GM21360 (cell line): ENCODE data around the gene BTBD9.
A peak's percentile ranks its signal among the peaks of the same experiment; 100 is the strongest.

Experiments
- ATAC-seq: cut with Tn5 transposase; IDR thresholded peaks from one replicate; pipeline ENCODE4 v1.9.1; 2021; ENCODE audit warnings: mild to moderate bottlenecking, moderate library complexity; ENCODE audit not compliant: unreplicated experiment

BTBD9 gene

GRCh38 chr6:38310061-38310460 lies 329.7 kb downstream of the BTBD9 start:
- ATAC-seq, result no peak

DNA sequence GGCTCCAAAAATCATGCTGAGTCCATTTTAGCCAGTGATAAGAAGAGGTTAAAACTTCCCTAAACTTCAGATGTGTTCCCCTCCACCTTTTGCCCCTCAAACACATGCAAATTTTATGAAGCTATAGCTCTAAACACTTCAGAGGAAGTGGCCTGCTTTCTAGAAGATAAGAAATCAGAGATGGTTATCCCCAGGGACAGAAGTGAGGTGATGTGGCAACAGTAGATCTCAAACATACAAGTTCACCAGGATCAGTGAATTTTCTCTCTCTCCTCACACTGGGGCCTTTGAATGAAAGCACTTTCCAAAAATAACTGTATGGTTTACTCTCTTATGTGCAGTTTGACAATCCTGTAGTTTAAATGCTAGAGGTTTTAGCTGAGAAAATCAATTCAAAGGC lies 332.0 kb downstream of the BTBD9 start:
- peak; percentile 59 for ATAC-seq

- peak; percentile 47 for ATAC-seq
These were observed 332.8 kb downstream of the BTBD9 start for GRCh38 chr6:38306931-38307330.

DNA sequence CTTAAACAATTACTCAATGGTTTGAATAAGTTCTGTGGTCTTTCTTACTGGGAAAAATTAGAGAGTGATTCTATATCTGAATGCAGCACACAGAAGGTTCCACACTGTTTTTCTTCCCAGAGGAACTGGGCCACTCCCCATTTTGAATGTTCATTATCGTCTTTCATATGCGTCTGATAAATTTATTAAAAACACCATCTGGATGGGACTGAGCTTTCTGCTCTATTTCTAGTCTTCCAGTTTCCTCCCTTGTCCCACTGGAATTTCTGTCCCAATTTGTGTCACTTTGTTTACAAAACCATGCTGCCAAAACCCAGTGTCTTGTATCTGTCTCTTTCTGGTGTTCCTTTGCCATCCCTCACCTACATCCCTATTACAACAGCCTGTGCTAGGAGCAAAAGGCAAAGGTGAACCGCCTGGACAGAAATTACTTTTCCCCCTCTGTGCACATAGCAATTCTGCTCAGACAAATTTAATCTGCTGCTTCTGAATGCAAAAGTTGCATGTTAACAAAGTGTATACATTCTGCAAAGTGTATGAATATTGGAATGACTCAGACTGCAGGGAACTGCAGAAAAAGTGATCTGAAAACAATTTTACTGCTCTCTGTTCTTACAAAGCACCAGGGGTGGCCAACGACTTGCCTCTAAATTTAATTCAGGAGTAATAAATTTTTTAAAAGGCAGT lies 333.6 kb downstream of the BTBD9 start:
- ATAC-seq, result peak; percentile 67

- ATAC-seq, result no peak
These were observed 336.9 kb downstream of the BTBD9 start for GRCh38 chr6:38302838-38303237.

- no peak for ATAC-seq
These were observed 337.6 kb downstream of the BTBD9 start for GRCh38 chr6:38302081-38302480.

DNA sequence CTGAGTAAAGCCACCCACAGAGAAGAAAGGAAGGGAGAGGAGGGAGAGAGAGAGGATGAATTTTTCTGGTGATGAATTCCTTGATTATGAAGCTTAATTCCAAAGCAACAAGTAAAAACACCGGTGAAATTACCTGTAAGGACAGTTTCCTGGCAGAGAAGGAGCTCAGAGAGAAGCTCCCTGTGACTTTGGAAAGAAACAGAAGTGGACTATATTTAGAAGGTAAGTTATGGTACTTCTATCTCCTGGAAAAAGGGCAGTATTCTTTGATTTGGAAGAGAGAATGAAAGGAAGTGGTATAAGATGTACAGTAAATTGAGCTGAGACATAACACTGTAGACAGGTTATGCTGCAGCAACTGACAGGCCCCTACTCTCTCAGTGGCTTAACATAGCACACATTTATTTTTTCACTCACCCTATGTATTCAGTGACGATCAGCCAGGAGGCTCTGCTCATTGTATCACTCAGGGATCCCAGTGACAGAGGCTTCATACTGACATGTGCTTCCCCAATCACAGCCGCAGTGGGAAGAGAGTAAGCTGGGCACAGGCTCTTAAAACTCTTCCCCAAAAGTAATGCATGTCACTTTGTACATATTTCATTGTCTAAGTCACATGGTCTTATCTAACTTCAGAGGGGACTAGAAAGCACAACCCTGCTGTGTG lies 349.5 kb downstream of the BTBD9 start:
- ATAC-seq, result no peak

GRCh38 chr6:38287487-38287886 lies 352.2 kb downstream of the BTBD9 start:
- ATAC-seq, result no peak

DNA sequence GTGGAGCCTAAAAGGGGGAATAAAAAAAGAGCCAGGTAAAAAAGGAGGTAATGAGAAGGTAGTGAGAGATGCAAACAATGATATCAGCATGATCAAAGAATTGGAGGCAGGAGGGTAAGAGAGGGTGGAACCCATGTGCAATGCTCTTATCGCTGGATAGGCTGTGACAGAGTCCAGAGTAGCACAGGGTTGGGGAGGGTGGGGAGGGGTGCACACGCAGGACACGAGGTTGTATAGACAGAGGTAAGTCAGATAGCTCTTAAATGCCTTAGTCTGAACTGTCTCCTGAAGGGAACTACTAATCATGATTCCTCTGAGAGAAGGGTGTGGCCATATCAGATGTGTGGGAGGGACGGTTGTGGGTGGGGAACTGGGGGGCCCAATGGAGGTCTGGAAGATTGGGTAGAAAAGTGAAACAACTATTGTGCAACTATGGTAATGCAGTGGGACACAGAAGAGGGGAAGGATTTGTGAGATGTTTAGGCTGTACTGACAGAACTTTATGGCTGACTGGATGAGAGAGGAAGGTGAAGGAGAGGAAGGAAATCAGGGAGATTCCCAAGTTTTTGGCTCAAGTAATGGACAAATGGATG lies 354.8 kb downstream of the BTBD9 start:
- no peak for ATAC-seq

DNA sequence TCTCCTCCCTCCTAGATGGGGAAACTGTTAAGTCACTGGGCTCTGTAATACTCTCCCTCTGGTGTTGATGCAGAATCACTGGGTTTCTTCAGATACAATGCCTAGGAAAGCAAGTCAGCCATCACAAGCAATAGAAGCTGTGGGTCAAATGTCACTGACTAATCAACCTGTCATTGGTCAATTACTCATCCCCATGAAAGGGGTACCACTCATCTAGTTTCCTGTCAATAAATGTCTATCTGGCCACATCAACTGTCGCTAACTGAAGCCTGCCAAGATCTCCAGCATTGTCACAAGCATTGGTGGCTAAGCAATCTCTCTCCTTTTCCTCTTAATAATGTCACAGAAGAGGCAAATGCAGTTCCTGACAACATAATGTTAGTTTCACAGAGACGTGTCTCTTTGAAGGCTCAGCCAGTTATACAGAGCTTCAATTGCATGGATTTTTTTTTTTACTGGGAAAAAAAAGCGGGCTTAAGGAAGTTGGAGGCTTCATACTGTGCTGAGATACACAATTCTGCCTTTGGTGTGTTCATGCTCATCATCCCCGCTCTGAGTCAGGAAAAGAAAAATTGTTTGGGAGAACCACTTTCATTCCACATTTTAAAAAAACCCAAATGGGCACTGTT lies 355.9 kb downstream of the BTBD9 start:
- ATAC-seq, result no peak

DNA sequence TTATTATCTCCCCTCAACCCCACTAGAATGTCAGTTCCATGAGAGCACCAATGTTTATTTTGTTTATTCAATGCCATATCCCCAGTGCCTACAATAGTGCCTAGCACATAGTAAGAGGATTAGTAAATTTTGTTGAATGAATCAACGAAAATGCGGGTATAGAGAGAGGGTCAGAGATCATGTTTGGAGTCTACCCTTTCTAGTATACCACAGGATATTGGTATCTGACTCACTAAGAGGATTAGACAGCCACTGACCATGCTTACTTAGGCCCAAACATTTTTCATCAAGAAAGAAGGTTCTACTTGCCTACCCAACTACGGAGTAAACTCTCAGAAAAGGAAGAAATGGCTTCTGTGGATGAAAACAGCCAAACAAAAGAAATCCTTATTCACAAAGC lies 356.8 kb downstream of the BTBD9 start:
- no peak for ATAC-seq

DNA sequence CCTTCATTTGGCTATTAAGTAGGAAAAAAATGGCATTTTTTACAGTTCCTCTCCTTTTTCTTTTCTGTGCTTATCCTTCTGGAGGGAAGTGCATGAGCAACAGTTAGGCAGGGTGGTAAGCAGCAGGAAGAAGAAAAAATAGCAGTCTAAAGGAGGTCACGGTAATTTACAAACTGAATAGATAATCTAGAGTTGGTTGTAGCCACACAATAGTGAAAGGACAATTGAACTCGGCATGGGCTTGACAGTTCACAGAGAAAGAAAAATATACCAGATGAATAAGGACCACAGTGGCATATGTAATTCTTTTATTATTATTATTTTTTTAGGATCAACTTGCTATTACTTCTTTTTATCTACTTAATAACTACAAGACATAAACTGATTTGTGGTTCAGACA lies 358.6 kb downstream of the BTBD9 start:
- ATAC-seq, result no peak

GRCh38 chr6:38279963-38280588 lies 359.7 kb downstream of the BTBD9 start:
- ATAC-seq, result no peak

GRCh38 chr6:38279423-38279822 lies 360.3 kb downstream of the BTBD9 start:
- ATAC-seq, result no peak

DNA sequence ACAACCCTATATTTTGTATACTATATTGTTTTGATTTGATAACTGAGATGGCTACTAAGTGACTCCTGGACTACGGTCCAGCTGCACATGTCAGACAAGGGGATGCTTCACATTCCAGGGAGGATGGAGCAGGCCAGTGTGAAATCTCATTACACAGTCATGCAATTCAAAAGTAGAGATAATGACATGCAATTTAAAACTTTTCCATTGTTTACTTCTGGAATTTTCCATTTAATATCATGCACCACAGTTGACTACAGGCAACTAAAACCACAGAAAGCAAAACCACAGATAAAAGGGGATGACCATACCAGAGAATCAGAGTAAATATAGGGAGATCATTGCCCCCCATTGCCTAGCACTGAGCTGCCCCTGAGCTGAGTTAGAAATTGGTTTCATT lies 366.4 kb downstream of the BTBD9 start:
- no peak for ATAC-seq

- no peak for ATAC-seq
These were observed 367.5 kb downstream of the BTBD9 start for GRCh38 chr6:38272222-38272621.

DNA sequence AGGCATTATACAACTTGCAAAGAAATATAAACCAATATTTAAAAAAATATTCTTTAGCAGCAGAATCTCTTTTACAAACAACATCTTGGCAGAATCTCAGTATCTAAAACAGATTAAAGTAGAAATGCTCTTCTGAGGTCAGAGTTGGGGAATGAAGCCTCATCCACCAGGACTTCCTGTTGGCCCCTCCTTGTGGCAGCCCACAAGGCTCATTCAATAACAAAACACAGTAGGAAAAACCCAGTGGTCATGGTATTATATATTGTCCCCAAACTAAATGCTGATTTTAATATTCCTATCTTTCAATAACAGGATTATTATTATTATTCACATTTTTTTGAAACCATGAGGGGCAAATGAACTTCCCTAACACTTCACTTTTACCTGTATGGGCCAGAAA lies 368.6 kb downstream of the BTBD9 start:
- ATAC-seq, result no peak

DNA sequence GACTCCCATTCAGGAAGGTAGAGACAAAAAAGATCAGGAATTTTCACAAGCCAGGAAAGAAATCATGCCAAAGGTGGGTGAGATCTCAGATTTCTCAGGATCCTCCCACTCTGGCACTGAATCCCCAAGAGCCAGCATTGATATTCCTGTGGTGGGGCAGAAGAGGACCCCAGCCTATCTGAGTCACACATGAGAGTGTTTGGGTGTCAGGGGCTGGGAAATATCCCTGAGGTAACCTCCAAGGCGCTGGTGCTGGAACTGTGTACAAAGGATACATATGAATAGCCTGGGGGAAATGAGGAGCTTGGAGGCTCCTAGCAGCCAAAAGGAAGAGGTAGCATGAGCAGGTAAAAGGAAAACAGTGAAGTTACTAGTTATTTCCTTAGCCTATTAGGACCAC lies 369.4 kb downstream of the BTBD9 start:
- ATAC-seq, result no peak

GRCh38 chr6:38269461-38270172 lies 370.1 kb downstream of the BTBD9 start:
- no peak for ATAC-seq

GRCh38 chr6:38268342-38268741 lies 371.4 kb downstream of the BTBD9 start:
- ATAC-seq, result no peak

- ATAC-seq, result no peak
These were observed 372.8 kb downstream of the BTBD9 start for GRCh38 chr6:38266921-38267354.
